GM21367 (cell line): Measurements from ENCODE around the gene ARSG.
"Not testable (repeated sequence)": the region's sequence is repeated elsewhere in the genome, so short reads cannot be mapped to it uniquely, and the experiment has no call there.

ENCODE experiments used
- ATAC-seq: cut with Tn5 transposase; IDR thresholded peaks from one replicate; pipeline ENCODE4 v1.9.1; 2021; ENCODE audit not compliant: unreplicated experiment

ARSG gene

DNA sequence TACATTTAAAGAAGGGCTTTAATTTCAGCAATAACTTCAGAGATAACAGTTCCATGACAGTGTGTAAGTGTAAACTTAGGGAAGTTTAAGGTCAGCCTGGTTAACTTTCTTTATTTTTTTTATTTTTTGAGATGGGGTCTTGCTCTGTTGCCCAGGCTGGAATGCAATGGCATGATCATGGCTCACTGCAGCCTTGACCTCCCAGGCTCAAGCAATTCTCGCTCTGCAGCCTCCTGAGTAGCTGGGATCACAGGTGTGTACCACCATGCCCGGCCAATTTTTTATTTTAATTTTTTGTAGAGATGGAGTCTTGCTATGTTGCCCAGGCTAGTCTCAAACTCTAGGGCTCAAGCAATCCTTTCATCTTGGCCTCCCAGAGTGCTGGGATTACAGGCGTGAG lies 15.0 kb upstream of the ARSG start:
- ATAC-seq = not testable (repeated sequence)

DNA sequence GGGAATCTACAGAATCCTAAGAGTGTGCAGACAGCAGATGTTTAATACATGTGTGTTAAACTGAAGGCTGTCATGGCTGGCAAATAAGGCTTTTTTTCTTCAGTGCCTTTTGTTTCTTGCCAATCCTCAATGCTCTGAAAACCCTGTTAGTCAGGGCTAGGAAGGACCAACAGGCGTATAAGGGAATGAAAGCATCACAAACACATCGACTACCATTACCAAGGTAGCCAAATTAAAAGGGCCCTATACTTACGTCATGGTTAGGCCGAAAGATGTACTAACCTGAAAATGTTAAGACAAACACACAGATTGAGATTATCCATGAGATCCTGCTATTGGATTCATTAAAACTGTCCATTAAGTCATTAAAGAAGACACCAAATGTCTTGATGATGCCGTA lies 13.5 kb upstream of the ARSG start:
- ATAC-seq = no peak

DNA sequence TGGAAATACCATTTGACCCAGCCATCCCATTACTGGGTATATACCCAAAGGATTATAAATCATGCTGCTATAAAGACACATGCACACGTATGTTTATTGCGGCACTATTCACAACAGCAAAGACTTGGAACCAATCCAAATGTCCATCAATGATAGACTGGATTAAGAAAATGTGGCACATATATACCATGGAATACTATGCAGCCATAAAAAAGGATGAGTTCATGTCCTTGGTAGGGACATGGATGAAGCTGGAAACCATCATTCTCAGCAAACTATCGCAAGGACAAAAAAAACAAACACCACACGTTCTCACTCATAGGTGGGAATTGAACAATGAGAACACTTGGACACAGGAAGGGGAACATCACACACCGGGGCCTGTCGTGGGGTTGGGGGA lies 9.3 kb upstream of the ARSG start:
- not testable (repeated sequence) for ATAC-seq

DNA sequence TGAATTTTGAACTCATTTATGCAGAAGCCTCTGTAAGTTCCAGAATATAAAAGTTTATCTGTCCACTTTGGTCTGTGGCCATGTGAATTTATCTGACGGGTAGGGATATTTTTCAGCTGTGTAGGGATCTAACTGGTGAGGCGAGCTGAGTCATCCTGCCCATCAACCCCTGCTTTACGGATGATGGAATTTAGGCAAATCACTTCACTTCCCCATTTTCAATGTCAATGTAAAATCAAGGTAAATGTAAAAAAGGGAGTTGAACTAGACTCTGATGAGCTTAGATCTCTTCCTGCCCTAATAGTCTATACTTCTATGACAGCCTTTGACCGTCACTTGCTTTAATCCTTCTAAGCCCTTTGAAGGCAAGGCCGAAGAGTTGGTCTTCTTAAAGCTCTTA lies 2.9 kb upstream of the ARSG start:
- ATAC-seq = no peak

DNA sequence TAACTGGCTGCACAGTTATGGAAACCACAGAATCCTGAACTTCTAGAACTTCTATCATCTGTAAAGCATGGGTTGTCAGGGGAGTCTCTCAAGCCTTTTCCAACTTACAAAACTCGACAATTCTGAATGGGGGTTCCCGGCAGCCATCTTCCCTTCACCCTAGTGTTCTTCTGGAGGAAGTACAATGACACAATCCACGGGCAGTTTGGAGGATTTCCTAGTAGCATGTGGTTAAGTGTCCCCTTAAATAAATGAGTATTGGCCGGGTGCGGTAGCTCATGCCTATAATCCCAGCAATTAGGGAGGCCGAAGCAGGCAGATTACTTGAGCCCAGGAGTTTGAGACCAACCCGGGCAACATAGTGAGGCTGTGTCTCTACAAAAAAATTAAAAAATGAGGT lies 2.5 kb upstream of the ARSG start:
- no peak for ATAC-seq

DNA sequence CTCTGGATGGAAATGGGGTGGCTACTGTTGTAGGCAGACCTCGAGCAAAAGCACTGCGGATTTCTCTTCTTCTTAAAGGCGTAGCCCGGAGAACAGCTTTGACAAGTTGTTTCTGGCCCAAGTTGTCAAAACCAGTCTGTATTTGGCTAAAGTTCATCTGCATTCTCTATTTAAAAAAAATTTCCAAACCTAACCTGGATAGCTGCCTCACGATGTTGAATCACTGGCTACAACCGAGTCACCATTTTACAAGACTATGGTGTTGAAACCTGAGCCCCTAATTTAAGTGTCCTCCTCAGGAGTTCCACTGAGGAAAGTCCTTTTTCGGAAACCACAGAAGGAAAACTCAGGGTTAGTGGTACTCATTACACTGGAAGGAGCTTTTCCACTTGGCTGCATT lies 1.8 kb upstream of the ARSG start:
- ATAC-seq = no peak

DNA sequence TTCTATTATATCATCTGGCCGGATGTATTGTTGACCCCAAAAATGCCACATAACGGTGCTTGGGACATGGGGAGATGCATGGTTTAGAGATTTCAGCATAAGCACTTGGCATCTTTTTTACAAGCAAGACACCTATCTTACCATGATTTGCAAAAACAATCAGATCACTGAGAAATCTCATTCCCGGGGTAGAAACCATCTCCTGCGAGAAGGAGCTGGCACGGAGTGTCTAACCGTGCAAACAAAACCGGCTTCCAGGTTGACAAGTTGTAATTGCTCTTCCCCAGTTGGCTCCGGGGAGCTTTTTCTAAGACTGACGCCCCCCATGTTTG lies 1.4 kb upstream of the ARSG start:
- ATAC-seq = no peak

DNA sequence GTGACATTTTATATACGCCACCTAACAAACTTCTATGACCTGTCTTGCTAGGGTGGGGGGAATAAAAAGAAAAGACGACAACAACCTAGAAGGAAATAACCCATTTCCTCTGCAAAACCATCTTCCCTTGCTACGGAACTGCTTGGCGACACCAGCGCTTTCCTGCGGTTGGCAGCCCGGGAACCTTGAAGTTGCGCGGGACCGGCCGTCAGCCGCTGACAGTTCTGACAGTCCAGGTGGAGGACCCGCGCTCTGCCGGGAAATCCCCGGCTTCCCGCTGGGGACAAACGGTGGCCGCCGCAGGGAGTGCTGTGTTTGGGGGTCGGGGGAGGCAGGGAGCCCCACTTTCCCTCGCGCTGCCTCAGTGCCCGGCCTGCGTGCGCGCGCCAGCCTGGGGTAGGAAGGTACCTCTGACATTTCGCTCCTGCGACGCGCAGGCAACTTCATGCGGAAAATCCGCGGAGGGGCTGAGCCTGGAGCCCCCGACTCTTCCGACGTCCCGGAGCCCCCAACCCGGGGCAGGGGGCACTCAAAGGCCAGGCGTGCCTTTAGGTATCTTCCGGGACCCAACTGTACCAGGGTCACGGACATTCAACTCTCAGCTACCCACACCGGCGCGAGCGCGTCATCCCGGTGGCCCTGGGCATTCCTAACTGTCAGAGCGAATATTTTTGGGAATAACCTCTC lies 884 bp upstream of the ARSG start:
- ATAC-seq = no peak

DNA sequence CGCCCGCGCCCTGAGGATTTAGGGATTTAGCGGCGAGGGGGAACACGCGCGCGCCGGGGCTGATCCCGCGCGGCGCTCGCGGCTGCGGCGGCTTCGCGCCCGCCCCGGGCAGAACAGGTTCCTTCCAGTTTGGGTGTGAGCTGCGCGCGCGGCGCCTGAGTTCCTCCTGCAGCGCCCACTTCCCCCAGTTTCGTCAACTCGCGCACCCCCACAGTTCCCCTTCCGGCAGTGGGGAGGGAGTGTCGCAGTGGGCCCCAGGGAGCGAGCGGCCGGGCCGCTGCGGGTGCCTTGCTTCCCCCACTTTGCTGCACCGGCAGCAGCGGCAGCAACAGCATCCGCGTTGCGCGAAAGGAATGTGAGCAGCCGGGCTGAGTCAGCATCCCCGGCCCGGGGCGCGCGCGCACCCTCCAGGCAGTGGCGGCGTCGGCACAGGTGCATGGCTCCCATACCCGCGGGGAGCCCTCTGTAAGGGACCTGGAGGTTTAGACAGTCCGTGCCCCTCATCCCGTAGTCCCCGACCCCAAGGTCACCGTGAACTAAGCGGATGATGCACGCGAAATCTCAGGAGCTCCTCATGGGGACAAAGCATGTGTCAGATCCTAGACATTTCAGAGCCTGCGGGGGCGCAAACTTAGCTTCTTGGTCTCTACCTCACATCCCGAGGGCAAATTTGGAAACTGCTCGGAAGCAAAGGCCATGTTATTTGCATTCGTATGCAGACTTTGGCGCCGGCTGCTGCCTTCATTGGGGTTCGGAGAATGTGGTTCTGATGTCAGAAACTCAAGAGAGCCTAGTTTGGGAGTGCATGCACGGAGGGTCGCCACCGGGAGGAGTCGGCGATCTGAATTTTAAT lies 767 bp downstream of the ARSG start:
- peak; percentile 40 for ATAC-seq

DNA sequence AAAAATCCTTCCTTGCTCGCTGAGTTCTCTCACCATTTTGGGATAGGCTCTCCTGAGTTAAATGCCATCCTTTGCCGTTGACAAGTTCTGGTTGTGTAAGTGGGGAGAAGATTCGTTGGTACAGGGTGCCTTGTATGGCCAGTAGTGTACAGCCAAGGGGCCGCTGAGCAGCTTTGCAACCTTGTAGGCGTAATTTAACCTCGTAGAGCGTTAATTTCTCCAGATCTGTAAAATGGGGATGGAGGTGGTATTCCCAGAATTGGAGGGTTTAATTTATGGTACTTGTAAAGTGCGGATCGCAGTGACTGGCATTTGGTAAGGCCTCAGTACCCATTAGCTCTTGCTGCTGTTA lies 1.4 kb downstream of the ARSG start:
- ATAC-seq = no peak

DNA sequence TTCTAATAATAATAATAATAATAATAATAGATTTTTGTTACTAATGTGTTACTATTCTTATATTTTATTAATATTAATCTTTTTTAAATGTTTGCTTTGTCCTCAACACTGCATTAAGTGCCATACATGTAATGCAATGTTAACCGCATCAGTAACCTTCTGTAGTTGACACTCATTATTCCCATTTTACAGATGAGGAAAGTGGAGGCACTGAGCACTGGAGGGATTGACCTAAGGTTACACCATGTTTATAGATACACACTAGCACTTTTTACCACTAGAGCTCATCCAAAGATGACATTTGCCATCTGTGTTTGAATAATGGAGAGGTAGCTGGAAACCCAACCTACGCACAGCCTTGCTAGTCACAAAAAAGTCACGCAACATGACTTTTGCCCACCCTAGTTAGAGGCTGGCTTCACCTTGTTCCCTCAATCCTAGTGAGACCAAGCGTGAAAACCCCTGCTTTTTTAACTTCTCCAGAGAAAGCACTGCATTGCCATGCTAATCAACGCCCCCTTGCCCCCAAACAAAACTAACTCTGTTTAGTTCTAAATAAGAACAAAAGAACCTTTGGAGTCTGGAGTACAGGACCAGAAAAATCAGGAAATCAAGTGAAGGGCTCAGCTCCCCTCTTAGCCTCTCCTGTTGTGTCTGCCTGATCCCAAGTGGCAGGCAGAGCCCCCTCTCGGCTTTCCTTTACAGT lies 2.3 kb downstream of the ARSG start:
- no peak for ATAC-seq

DNA sequence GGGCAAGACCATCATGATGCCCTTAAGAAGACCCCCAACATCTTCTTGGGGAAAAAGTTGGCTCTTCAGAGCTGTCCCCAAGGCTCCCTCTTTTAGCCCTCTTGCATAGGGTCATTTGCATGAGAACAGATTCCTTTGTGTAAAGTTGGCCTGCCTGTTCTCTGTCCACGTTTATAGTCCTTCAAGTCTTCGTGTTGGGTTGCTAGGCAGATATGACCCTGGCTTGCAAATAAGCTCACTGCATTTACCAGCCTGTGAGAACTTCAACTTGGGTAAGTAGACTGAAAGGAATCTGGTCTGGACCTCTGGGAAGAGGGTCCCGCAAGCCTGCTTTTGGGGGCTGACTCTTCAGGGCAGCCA lies 2.9 kb downstream of the ARSG start:
- ATAC-seq = no peak

DNA sequence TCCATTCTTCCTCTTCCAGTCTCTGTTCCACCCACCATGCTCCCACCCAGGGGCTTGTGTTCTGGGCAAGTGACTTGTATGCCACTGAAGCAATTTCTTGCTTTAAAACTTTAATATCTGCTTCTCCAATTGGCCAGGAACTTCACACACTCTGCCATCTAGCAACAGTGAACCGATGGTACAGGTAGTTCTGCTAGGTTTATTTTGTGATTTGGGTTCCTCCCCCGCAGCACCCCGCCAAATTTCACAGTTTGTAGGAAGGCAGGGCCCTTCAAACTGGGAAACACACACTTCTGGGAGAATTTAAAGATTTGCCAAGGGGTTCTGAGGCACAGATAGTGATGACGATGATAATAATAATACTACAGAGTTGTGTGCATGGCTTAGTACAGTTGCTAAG lies 3.3 kb downstream of the ARSG start:
- no peak for ATAC-seq

DNA sequence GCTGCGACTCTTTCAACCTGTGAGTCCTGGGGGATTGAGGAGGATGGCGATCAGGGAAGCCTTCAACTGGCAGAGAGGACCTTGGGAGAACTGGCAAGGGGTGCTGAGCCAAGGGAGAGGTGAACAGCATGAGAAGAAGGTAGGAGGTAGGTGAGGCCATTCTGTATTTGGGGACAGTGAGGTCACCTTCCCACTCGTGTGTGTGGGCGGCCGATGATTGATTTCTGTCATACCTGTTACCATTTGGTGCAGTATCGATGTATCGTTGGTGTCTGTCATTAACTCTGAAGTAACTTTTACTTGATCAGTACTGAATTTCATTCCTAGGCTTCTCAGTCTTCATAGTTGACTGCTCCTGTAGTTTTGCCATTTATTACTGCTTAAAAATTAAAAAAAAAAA lies 3.8 kb downstream of the ARSG start:
- ATAC-seq = no peak

DNA sequence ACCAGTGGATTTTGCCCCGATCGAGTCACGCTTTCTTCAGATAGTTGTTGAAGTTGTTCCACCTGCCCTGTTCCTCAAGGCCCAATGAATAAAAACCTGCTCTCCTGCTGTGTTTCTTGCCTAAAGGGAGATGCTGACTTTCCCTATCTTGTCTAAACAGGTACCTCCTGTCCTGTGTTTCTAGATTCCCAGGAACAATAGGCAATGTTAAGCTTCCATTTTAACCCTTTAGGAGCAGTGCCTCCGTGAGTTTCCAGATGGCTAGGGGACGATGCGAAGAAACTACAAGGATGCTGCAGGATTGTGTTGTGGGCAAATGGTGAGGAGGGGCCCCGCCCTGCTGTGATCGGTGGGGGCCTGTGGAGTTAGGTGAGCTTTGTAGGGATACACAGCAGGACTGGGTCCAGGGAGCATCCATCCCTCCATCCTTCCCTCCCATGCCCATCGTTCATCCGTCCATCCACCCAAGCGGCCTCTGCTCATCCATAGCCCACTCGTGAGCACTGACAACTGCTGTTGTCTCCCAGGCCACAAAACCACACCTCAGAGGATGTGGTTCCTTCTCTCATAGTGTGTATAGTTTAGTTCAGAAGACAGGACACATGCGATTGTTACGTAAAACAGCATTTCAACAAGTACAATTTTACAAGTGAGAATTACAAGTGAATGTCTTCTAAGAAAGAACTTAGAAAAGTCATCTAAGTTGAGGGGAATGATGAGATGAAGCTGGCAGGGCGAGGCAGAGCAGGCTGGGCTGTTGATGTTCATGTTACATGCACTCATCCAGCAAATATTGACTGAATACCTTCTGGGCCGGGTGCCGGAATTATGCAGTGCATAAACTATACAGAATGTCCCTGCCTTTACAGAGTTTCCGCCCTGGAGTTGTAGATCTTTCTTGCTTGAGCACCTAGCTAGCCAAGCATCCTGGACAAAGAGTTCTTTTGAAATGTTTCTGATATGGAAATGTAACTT lies 5.2 kb downstream of the ARSG start:
- no peak for ATAC-seq

DNA sequence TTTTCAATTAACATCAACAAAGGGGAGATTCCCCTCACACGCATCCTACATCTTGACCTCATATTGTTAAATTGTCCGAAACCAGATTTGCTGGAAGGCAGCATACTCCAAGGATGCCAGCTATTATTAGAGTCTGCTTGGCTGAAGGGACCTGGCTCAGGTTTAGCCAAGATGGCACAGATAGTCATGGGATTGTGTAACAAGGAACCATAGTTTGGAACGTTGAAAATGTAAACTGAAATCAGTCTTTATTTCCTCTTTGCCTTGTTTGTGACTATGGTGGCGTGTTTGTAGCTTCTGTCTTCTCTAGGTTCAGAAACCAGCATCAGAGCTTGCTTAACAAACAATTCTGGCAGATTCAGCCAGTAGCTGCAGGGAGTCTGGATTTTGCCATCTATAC lies 5.9 kb downstream of the ARSG start:
- no peak for ATAC-seq

DNA sequence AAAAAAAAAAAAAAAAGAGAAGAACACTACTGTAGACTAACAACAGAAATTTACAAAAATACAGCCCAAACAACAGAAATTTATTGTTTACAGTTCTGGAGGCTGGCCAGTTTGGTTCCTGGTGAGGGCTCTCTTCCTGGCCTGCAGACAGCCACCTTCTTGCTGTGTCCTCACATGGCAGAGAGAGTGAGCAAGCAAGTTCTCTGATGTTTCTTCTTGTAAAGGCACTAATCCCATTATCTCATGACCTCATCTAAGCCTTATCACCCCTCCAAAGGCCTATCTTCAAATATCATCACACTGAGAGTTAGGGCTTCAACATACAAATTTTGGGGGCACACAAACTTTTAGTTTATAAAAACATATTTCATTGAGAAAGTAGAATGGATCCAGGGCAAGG lies 7.3 kb downstream of the ARSG start:
- no peak for ATAC-seq

DNA sequence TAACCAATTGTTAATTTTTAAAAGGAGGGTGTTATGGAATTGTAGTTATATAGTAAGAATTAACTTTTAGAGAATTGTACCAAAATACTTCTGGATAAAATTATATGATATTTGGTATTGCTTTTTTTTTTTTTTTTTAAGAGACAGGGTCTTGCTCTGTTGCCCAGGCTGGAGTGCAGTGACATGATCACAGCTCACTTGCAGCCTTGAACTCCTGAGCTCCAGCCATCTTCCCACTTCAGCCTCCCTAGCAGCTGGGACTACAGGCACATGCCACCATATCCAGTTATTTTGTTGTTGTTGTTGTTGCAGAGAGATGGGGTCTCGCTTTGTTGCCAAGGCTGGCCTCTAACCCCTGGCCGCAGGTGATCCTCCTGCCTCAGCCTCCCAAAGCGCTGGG lies 8.5 kb downstream of the ARSG start:
- ATAC-seq = no peak

DNA sequence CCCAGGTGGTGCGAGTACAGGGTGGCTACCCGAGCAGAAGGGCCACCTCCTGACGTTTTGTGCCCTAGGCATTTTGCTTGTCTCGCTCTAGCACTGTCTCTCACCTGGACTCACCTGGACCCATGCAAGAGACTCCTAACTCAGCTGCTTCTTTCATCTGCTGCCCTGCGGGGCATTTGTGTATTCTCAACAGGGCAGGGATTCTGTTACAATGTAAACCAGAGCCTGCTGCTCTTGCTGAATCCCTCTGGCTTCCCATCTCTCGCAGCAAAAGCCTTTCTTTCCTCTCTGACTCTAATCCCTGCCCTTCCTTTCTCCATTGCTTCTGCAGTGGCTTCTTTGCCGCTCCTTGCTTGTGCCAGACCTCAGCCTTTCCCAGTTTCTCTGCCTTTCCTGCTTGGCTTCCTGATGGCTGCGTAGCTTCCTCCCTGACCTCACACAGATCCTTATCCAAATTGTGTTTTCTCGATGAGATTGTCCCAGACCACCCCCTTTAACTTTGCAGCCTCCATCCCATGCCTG lies 10.2 kb downstream of the ARSG start:
- ATAC-seq = no peak

DNA sequence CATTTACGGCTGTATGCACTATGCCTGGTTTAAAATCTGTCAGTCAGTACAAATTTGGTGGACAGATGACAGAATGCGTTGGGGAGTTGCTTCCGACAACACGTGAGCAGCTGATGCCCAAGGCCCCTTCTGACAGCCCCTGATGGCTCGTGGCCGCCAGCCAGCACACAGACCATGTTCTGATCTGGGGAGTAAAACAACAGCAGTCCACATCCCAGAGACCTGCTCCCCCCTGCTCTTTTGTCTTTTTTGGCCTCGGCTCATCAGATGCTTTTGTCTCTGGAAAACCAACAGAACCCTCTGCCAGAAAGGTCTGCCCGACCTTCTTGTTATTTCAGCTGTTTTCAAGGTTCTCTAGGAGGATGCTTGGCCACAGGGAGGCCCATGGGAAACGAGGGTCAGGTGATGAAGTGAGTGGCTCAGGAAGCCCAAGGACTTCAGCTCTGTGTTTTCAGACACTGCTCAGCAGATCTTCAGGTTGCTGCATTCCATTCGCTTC lies 10.8 kb downstream of the ARSG start:
- ATAC-seq = no peak

DNA sequence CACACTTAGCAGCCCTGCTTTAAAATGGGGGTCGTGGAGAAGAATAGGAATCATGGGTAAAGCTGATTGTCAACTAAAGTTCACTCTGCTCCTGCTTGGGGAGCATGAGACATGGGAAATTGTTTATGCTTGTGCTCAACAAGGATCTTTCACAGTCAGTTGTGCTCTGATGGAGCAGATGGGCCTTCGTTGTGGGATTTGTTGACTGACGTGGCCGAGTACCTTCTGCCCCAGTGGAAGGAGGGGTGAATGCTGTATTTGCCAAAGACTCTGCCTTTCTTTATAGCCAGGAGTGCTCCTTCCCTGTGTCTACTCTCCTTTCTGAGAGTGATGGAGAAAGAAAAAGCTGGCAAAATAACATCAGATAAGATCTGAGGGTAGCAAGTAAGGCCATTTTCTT lies 11.4 kb downstream of the ARSG start:
- no peak for ATAC-seq
